Stimulated activated CD4-positive, alpha-beta T cell treated with anti-CD3 and anti-CD28 coated beads, Interleukin-12 subunit alpha, Interleukin-12 subunit beta, amount 100 ng/mL, for 48 hours (primary cell): ENCODE results near the gene AGBL3.

Experiments used
- DNase-seq, 3 donors: peaks; one replicate each; pipeline ENCODE4 v3.0.0-alpha.2; 2020; ENCODE audit warnings: low read depth in 2 of 3, low spot score in 1 of 3

The AGBL3 gene

DNA sequence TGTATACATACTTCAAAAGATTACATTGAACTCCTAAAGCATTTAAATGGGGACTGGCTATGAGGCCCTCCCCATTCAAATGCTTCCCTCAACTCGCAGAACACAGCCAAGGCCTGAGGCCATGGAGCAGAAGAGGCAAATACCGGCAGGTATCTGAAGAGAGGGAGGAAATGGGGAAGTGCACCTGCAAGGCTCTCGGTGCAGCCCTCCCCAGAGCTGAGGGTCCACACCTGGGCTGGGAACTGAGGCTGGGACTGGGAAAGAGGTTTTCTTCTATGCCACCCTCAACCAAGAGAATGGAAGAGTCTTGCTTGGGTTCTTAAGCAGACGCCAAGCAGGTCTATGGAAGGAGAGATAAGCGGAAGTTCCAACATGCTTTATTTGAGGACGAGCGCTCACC lies 197.2 kb downstream of the AGBL3 start:
- DNase-seq: no peak

DNA sequence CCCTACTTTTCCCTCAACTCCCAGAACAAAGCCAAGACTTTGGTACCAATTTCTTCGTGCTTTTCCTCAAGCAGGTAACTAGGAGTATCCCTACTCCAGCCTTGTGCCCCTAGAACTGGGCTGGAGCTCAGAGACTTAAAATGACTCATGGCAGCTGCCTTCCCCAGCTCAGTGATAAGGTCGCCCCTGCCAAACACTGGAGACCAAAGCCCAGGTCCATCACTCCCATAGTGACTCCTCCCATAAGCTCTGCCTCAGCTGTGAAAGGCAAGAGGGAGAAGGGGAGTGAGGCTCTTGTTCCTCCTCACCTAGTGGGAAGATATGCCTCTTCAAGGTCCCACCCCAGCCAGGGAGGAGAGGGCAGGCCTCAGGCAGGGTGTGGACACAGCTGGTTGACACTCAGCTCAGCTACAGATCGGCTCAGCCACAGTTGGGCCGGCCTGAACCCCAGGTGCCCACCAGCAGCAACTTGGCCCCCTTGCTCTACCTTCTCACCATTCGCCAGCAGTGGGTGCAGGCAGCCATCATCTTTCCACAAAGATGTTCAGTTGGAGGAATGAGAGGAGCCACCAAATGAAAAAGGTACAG lies 198.0 kb downstream of the AGBL3 start:
- no peak for DNase-seq
